Aorta (tissue), 5 donors: ENCODE measurements around the gene TMEM95. TPM values are rescaled to one million over a fixed set of nuclear protein-coding genes. Genes with fewer than 3 reads are reported as not detected.
A peak's percentile ranks its signal among the peaks of the same experiment; 100 is the strongest.

ENCODE experiments used
- ATAC-seq: fragments of 200-7000 bp; cut with Tn5 transposase; one replicate; pipeline ENCODE4 v1.9.1; 2022; ENCODE audit warnings: moderate library complexity; ENCODE audit not compliant: low FRiP score
- DNase-seq, 2 donors: peaks; one replicate each; pipeline ENCODE4 v3.0.0-alpha.2; 2020
- H3K27ac ChIP-seq, 2 donors: one replicate each; pipeline ENCODE4 v1.5.1; 2013; ENCODE audit warnings: low read length in 2 of 2, mild to moderate bottlenecking in 2 of 2, moderate library complexity in 2 of 2, control low read depth in 1 of 2, inconsistent platforms in 1 of 2, low read depth in 1 of 2
- H3K27me3 ChIP-seq, 2 donors: one replicate each; pipeline ENCODE4 v1.6.1; 2013; ENCODE audit warnings: control low read depth in 1 of 2, low read length in 1 of 2, mild to moderate bottlenecking in 1 of 2, moderate library complexity in 1 of 2; ENCODE audit not compliant: insufficient read depth in 2 of 2, control insufficient read depth in 1 of 2
- H3K36me3 ChIP-seq, 2 donors: one replicate each; pipeline ENCODE4 v1.6.1; 2013; ENCODE audit warnings: control low read depth in 1 of 2, low read length in 1 of 2, mild to moderate bottlenecking in 1 of 2; ENCODE audit not compliant: insufficient read depth in 2 of 2, control insufficient read depth in 1 of 2
- H3K4me1 ChIP-seq, 2 donors: one replicate each; pipeline ENCODE4 v1.6.1; 2013; ENCODE audit warnings: low read length in 2 of 2, control low read depth in 1 of 2, mild to moderate bottlenecking in 1 of 2, moderate library complexity in 1 of 2; ENCODE audit not compliant: insufficient read depth in 2 of 2, control insufficient read depth in 1 of 2
- H3K4me3 ChIP-seq, 2 donors: one replicate each; pipeline ENCODE4 v1.5.1; 2013; ENCODE audit warnings: low read length in 2 of 2, control low read depth in 1 of 2, mild to moderate bottlenecking in 1 of 2
- H3K9me3 ChIP-seq: one replicate; pipeline ENCODE4 v1.6.1; 2013; ENCODE audit warnings: mild to moderate bottlenecking, low read length; ENCODE audit not compliant: control insufficient read depth
- WGBS, 2 donors: extraction: QIAGEN DNeasy Blood & Tissue Kit; methylation state at CpG; one replicate each; pipeline ENCODE4 v1.1.7; 2013; 5-methylcytosine and 5-hydroxymethylcytosine counted together
- intact Hi-C, 2 donors: fragments of 100-400 bp; cut with DNase I; formaldehyde crosslinking; loops; one replicate each; pipeline versions ENCODE4 v1.14.2 to v1.15.0; 2022
- polyA plus RNA-seq, 2 donors: library from polyadenylated mRNA; stranded (reverse); fragments of 200-250 nt; gene quantifications; one replicate each; pipeline ENCODE4 v1.2.3, GENCODE V29; 2013
- total RNA-seq, 2 donors: library from RNA; stranded (reverse); fragmentation: NEBNext Ultra II Directional; extraction: Animal tissue kit (Norgen Biotek cat#: 25700); gene quantifications; one replicate each; pipeline ENCODE4 v1.2.1, GENCODE V29; 2021
- donor health status: healthy with polysubstance abuse.
- donor health status: Bipolar disorder and iron deficiency.
- donor health status: DM: no; HTN: no; CAD: no.
- donor health status: DM: no; HTN: no; CAD: no.
- donor health status: DM: yes; HTN: yes; CAD: no.

TMEM95 gene
- total and polyA plus RNA-seq, 4 donors = not detected

- ATAC-seq (no peak), DNase-seq (no peak)
- 86 to 88% methylated on average over 4 of the region's 4 CpGs for WGBS, 2 donors
These were observed 41.2 kb downstream of the TMEM95 start for GRCh38 chr17:7396147-7396546.

GRCh38 chr17:7398612-7399011 is 43.7 kb downstream of the TMEM95 start:
- intact Hi-C loops = no loop called here
- no peaks in the 10 kb centered on the region for H3K9me3 ChIP-seq
- no peak overlapping the region for H3K27ac ChIP-seq
- no peaks in the 10 kb centered on the region for H3K27me3 ChIP-seq
- WGBS, 2 donors = 71 to 75% methylated on average over 2 of the region's 2 CpGs
- DNase-seq (no peak), ATAC-seq (no peak)
- no peaks in the 10 kb centered on the region for H3K36me3 ChIP-seq
- no peaks in the 10 kb centered on the region for H3K4me1 ChIP-seq
- H3K4me3 ChIP-seq = no peak overlapping the region

More at GRCh38 chr17:7396147-7396546, 41.2 kb downstream of the TMEM95 start:
- Histone ChIP-seq H3K4me1 (no peaks in the 10 kb centered on the region), H3K27ac (no peak overlapping the region), H3K36me3 (no peaks in the 10 kb centered on the region), H3K9me3 (no peaks in the 10 kb centered on the region), H3K4me3 (no peak overlapping the region), H3K27me3 (no peaks in the 10 kb centered on the region)
- intact Hi-C loops = no loop called here

GRCh38 chr17:7403043-7403726 is 48.2 kb downstream of the TMEM95 start:
- no peaks in the 10 kb centered on the region for H3K9me3 ChIP-seq
- 8 to 9% methylated on average over 15 to 16 of the region's 16 CpGs for WGBS, 2 donors
- ATAC-seq (peak; percentile 9), DNase-seq (peak; percentile 74 to 88)
- peak overlapping the region; percentile 30 to 51 for H3K4me3 ChIP-seq
- H3K27me3 ChIP-seq = no peaks in the 10 kb centered on the region
- H3K4me1 ChIP-seq = no peaks in the 10 kb centered on the region
- peak overlapping the region; percentile 10 to 84 for H3K27ac ChIP-seq
- intact Hi-C loops = loop anchor here in 1 of 2 donors (1.0 kb wide), 1 partner anchor 9 kb away; the partner anchor contains the start of gene PLSCR3
- no peaks in the 10 kb centered on the region for H3K36me3 ChIP-seq

- Histone ChIP-seq H3K27me3 (no peaks in the 10 kb centered on the region), H3K9me3 (no peaks in the 10 kb centered on the region), H3K36me3 (no peaks in the 10 kb centered on the region), H3K4me1 (no peaks in the 10 kb centered on the region), H3K4me3 (peak overlapping the region; percentile 30 to 51), H3K27ac (peak overlapping the region; percentile 10 to 67)
- 0 to 1% methylated on average over 13 of the region's 13 CpGs for WGBS, 2 donors
- intact Hi-C loops = loop anchor here in 1 of 2 donors (1.0 kb wide), 1 partner anchor 9 kb away; the partner anchor contains the start of gene PLSCR3
- ATAC-seq (peak; percentile 65), DNase-seq (no peak)
These were observed 48.7 kb downstream of the TMEM95 start for GRCh38 chr17:7403727-7403976.

- intact Hi-C loops = loop anchor here in 1 of 2 donors (1.0 kb wide), 1 partner anchor 10 kb away; the partner anchor contains the start of gene PLSCR3
- Histone ChIP-seq H3K4me1 (no peaks in the 10 kb centered on the region), H3K9me3 (no peaks in the 10 kb centered on the region), H3K27ac (peak within 1 kb of the TSS; percentile 70 to 84), H3K27me3 (no peaks in the 10 kb centered on the region), H3K36me3 (no peaks in the 10 kb centered on the region), H3K4me3 (peak within 1 kb of the TSS; percentile 59 to 82)
- WGBS, 2 donors = 0 to 1% methylated on average over 40 to 49 of the region's 49 CpGs
- ATAC-seq (peak; percentile 97), DNase-seq (peak; percentile 99)
These were observed 49.2 kb downstream of the TMEM95 start, which contains the start of gene TMEM256 for GRCh38 chr17:7403977-7404736. Gene TMEM256 (minus strand): TSS chr17:7404097. CDS start chr17:7404084, 13 bp downstream.

GRCh38 chr17:7404737-7405349 is 49.9 kb downstream of the TMEM95 start:
- no peaks in the 10 kb centered on the region for H3K9me3 ChIP-seq
- no peaks in the 10 kb centered on the region for H3K4me1 ChIP-seq
- H3K36me3 ChIP-seq = no peaks in the 10 kb centered on the region
- H3K4me3 ChIP-seq = peak overlapping the region; percentile 59 to 82
- 0 to 1% methylated on average over 29 to 65 of the region's 65 CpGs for WGBS, 2 donors
- intact Hi-C loops = no loop called here
- peak overlapping the region; percentile 70 to 76 for H3K27ac ChIP-seq
- DNase-seq (peak; percentile 81 to 89), ATAC-seq (peak; percentile 82)
- no peaks in the 10 kb centered on the region for H3K27me3 ChIP-seq

GRCh38 chr17:7405350-7406234 is 50.6 kb downstream of the TMEM95 start:
- Histone ChIP-seq H3K4me1 (no peaks in the 10 kb centered on the region), H3K36me3 (no peaks in the 10 kb centered on the region), H3K9me3 (no peaks in the 10 kb centered on the region), H3K27me3 (no peaks in the 10 kb centered on the region), H3K27ac (peak overlapping the region in 1 of 2 donors; percentile 76), H3K4me3 (peak overlapping the region; percentile 59 to 82)
- intact Hi-C loops = loop anchor here in 1 of 2 donors (2.0 kb wide), 1 partner anchor 29 kb away; the partner anchor contains the start of gene TMEM102
- DNase-seq (no peak), ATAC-seq (no peak)
- WGBS, 2 donors = 14% methylated on average over 27 to 38 of the region's 38 CpGs
